NCI-H1436 (cell line): Measurements from ENCODE around the gene ADAP1.
A peak's percentile ranks its signal among the peaks of the same experiment; 100 is the strongest.
"Not testable (repeated sequence)": the region's sequence is repeated elsewhere in the genome, so short reads cannot be mapped to it uniquely, and the experiment has no call there.

Source experiments
- DNase-seq: peaks from one replicate; lab custom pipeline; 2025; lab: John Stamatoyannopoulos, UW

The ADAP1 gene

GRCh38 chr7:954330-955238, at the start of gene ADAP1:
ADAP1 (minus strand) TSS chr7:954680; CDS start chr7:954477, 203 bp downstream.
- DNase-seq: no peak

GRCh38 chr7:1002445-1002844, 48.0 kb upstream of the ADAP1 start:
- not testable (repeated sequence) for DNase-seq

GRCh38 chr7:1002026-1002425, 47.5 kb upstream of the ADAP1 start:
- DNase-seq: not testable (repeated sequence)

- not testable (repeated sequence) for DNase-seq
Measured at GRCh38 chr7:1001069-1001770, 46.7 kb upstream of the ADAP1 start.

- DNase-seq: no peak
Measured at GRCh38 chr7:999941-1000935, 45.8 kb upstream of the ADAP1 start.

- DNase-seq: no peak
Measured at GRCh38 chr7:999149-999879, 44.8 kb upstream of the ADAP1 start.

- DNase-seq: no peak
Measured at GRCh38 chr7:997404-998395, 43.2 kb upstream of the ADAP1 start.

- no peak for DNase-seq
Measured at GRCh38 chr7:996079-996872, 41.8 kb upstream of the ADAP1 start.

GRCh38 chr7:995571-995970, 41.1 kb upstream of the ADAP1 start:
- DNase-seq: no peak

GRCh38 chr7:994592-995308, 40.3 kb upstream of the ADAP1 start:
- DNase-seq: no peak

- DNase-seq: peak; percentile 93
Measured at GRCh38 chr7:992709-993607, 38.5 kb upstream of the ADAP1 start.

- DNase-seq: no peak
Measured at GRCh38 chr7:991729-992656, 37.5 kb upstream of the ADAP1 start.

- no peak for DNase-seq
Measured at GRCh38 chr7:990933-991728, 36.7 kb upstream of the ADAP1 start.

- no peak for DNase-seq
Measured at GRCh38 chr7:990352-990932, 36.0 kb upstream of the ADAP1 start.

- DNase-seq: no peak
Measured at GRCh38 chr7:988963-989529, 34.6 kb upstream of the ADAP1 start.
